Endothelial cell (in vitro differentiated cells): ENCODE data around the gene GAD1. TPM values are rescaled to one million over a fixed set of nuclear protein-coding genes. Genes with fewer than 3 reads are reported as not detected.

ENCODE experiments used
- DNase-seq: peaks from one replicate; pipeline ENCODE4 v3.0.0; 2021; ENCODE audit warnings: low spot score
- H3K27ac Mint-ChIP-seq: one replicate; pipeline ENCODE4 v1.8.0; 2021; ENCODE audit warnings: mixed read lengths, inconsistent platforms; ENCODE audit not compliant: unreplicated experiment
- H3K27me3 Mint-ChIP-seq: one replicate; pipeline ENCODE4 v1.8.0; 2021; ENCODE audit warnings: mild to moderate bottlenecking, moderate library complexity, mixed read lengths, inconsistent platforms; ENCODE audit not compliant: unreplicated experiment
- H3K36me3 Mint-ChIP-seq: one replicate; pipeline ENCODE4 v1.8.0; 2021; ENCODE audit warnings: mild to moderate bottlenecking, low read depth, mixed read lengths, inconsistent platforms; ENCODE audit not compliant: unreplicated experiment
- H3K4me1 Mint-ChIP-seq: one replicate; pipeline ENCODE4 v1.8.0; 2021; ENCODE audit warnings: mild to moderate bottlenecking, mixed read lengths, inconsistent platforms; ENCODE audit not compliant: unreplicated experiment
- H3K4me3 Mint-ChIP-seq: one replicate; pipeline ENCODE4 v1.8.0; 2021; ENCODE audit warnings: mild to moderate bottlenecking, mixed read lengths, inconsistent platforms; ENCODE audit not compliant: unreplicated experiment
- H3K9me3 Mint-ChIP-seq: one replicate; pipeline ENCODE4 v1.8.0; 2021; ENCODE audit warnings: mixed read lengths, inconsistent platforms; ENCODE audit not compliant: unreplicated experiment
- total RNA-seq: library from RNA; stranded (reverse); fragmentation: NEBNext Ultra II Directional; extraction: Animal tissue kit (Norgen Biotek cat#: 25700); gene quantifications from one replicate; pipeline ENCODE4 v1.2.1, GENCODE V29; 2021; ENCODE audit not compliant: unreplicated experiment
- TF ChIP-seq, protein P1 (sequence below): fragments of 200-600 bp; sonication (generic); IDR thresholded peaks from one replicate; pipeline ENCODE4 v1.5.0; 2021; ENCODE audit warnings: antibody characterized with exemption; ENCODE audit not compliant: unreplicated experiment

GAD1 gene
- total RNA-seq, 1 donor from 2014 or later = 129 TPM

GRCh38 chr2:170881840-170882239 lies 65.2 kb downstream of the GAD1 start:
- Mint-ChIP-seq H3K4me3 (no peak overlapping the region), H3K36me3 (no peaks in the 10 kb centered on the region), H3K27me3 (no peaks in the 10 kb centered on the region), H3K9me3 (no peaks in the 10 kb centered on the region), H3K27ac (no peak overlapping the region), H3K4me1 (peaks cover 8% of the 10 kb centered on the region)
- TF ChIP-seq, protein P1, sequence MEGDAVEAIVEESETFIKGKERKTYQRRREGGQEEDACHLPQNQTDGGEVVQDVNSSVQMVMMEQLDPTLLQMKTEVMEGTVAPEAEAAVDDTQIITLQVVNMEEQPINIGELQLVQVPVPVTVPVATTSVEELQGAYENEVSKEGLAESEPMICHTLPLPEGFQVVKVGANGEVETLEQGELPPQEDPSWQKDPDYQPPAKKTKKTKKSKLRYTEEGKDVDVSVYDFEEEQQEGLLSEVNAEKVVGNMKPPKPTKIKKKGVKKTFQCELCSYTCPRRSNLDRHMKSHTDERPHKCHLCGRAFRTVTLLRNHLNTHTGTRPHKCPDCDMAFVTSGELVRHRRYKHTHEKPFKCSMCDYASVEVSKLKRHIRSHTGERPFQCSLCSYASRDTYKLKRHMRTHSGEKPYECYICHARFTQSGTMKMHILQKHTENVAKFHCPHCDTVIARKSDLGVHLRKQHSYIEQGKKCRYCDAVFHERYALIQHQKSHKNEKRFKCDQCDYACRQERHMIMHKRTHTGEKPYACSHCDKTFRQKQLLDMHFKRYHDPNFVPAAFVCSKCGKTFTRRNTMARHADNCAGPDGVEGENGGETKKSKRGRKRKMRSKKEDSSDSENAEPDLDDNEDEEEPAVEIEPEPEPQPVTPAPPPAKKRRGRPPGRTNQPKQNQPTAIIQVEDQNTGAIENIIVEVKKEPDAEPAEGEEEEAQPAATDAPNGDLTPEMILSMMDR = no peak
- no peak for DNase-seq

DNA sequence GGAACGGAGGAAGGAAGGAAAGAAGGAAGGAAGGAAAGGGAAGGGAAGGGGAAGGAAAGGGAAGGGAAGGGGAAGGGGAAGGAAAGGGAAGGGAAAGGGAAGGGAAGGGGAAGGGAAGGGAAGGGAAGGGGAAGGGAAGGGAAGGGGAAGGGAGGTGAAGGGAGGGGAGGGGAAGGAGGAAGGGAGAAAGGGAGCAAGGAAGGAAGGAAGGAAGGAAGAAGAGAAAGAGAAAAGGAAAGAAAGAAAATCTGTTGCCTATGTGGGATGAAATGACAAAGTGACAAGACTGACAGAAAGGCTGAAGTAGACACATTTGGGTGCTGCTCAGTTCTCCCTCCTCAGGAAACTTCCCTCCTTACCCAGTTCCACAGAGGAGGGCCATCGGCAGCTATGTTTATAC lies 66.1 kb downstream of the GAD1 start:
- DNase-seq = no peak
- Mint-ChIP-seq H3K4me1 (peaks cover 8% of the 10 kb centered on the region), H3K4me3 (no peak overlapping the region), H3K9me3 (no peaks in the 10 kb centered on the region), H3K27me3 (no peaks in the 10 kb centered on the region), H3K36me3 (no peaks in the 10 kb centered on the region), H3K27ac (no peak overlapping the region)
- TF ChIP-seq, protein P1 = no peak

GRCh38 chr2:170883683-170884082 lies 67.0 kb downstream of the GAD1 start:
- Mint-ChIP-seq H3K4me1 (peaks cover 8% of the 10 kb centered on the region), H3K9me3 (no peaks in the 10 kb centered on the region), H3K27ac (no peak overlapping the region), H3K27me3 (no peaks in the 10 kb centered on the region), H3K36me3 (no peaks in the 10 kb centered on the region), H3K4me3 (no peak overlapping the region)
- TF ChIP-seq, protein P1 = no peak
- no peak for DNase-seq

- no peaks in the 10 kb centered on the region for H3K36me3 Mint-ChIP-seq
- no peak for DNase-seq
- H3K9me3 Mint-ChIP-seq = no peaks in the 10 kb centered on the region
Measured at GRCh38 chr2:170885130-170885791, 68.6 kb downstream of the GAD1 start.

DNA sequence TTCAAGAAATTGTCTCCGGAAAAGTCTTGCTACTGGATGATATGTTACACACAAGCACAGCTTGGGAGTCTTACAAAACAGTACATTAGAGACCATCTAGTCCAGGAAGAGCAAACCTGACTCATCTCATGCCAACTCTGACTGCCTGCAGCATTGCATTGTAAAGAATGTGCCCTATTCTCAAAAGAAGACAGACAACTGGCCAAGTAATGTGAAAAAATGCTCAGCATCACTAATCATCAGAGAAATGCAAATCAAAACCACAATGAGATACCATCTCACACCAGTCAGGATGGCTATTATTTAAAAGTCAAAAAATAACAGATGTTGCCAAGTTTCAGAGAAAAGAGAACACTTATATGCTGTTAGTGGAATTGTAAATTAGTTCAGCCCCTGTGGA lies 69.7 kb downstream of the GAD1 start:
- no peak overlapping the region for H3K4me3 Mint-ChIP-seq
- no peak overlapping the region for H3K27ac Mint-ChIP-seq
- DNase-seq = no peak
- H3K4me1 Mint-ChIP-seq = peaks cover 3% of the 10 kb centered on the region
- H3K36me3 Mint-ChIP-seq = no peaks in the 10 kb centered on the region
- H3K27me3 Mint-ChIP-seq = no peaks in the 10 kb centered on the region
- H3K9me3 Mint-ChIP-seq = no peaks in the 10 kb centered on the region
- TF ChIP-seq, protein P1 = no peak

More at GRCh38 chr2:170885130-170885791, 68.6 kb downstream of the GAD1 start:
- TF ChIP-seq, protein P1 = no peak
- Mint-ChIP-seq H3K4me3 (no peak overlapping the region), H3K4me1 (peaks cover 5% of the 10 kb centered on the region), H3K27ac (no peak overlapping the region), H3K27me3 (no peaks in the 10 kb centered on the region)
